Endometrium (tissue), 2 donors: ENCODE measurements around the gene IL24.

Source experiments
- FAIRE-seq: peaks from 2 replicates; lab custom pipeline; 2012; peaks lifted over from hg19 to GRCh38; lab: Jason Lieb, UNC
- donor health status: control.
- donor health status: control.

The IL24 gene

DNA sequence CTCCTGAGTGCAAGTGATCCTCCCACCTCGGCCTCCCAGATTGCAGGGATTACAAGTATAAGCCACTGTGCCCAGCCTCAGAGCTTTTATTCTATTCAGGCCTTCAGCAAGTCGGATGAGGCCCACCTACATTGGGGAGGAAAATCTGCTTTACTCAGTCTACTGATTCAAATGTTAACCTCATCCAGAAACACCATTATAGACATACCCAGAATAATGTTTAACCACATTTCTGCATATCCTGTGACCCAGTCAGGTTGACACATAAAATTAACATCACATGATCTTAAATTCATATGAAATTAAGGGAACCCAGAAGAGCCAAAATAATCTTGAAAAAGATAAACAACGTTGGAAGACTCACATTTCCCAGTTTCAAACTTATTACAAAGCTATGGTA is 16.9 kb upstream of the IL24 start:
- FAIRE-seq: no peak

GRCh38 chr1:206882555-206882954 is 14.7 kb upstream of the IL24 start:
- no peak for FAIRE-seq

GRCh38 chr1:206883160-206883559 is 14.1 kb upstream of the IL24 start:
- FAIRE-seq: no peak

DNA sequence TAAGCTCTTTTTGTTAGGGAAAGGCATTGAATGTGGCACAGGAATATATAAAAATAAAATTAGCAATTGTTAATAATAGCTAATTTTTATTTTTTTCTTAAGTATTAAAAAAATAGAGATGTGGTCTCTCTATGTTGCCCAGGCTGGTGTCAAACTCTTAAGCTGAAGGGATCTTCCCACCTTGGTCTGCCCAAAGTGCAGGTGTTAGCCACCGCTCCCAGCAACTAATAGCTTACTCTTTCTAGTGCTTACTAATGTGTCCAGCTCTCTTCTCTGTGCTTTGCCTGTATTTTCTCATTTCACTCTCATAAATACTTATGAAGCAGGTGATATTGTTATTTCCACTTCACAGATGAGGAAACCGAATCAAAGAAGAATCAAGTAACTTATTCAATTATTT is 13.4 kb upstream of the IL24 start:
- FAIRE-seq: no peak

GRCh38 chr1:206885341-206886060 is 11.7 kb upstream of the IL24 start:
- FAIRE-seq: no peak

- no peak for FAIRE-seq
These were observed 10.4 kb upstream of the IL24 start for GRCh38 chr1:206886831-206887230.

DNA sequence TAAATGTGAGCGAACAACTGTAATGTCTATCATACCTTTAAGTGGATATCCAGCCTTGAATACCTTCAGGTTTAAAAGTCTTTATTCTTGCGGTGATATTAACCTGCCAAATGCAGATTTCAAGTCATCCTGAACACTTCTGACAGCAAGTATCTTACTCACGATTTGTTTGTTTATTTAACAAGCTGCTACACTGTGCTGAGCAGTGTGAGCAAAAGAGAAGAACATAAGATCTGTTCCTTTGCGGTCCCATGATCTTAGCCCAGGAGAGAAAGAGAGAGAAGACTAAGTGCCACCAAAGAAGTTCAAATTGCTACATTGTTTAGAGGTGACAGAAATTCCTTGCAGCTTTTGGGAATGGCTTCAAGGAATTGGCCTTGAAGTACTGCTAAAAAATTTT is 9.5 kb upstream of the IL24 start:
- no peak for FAIRE-seq

DNA sequence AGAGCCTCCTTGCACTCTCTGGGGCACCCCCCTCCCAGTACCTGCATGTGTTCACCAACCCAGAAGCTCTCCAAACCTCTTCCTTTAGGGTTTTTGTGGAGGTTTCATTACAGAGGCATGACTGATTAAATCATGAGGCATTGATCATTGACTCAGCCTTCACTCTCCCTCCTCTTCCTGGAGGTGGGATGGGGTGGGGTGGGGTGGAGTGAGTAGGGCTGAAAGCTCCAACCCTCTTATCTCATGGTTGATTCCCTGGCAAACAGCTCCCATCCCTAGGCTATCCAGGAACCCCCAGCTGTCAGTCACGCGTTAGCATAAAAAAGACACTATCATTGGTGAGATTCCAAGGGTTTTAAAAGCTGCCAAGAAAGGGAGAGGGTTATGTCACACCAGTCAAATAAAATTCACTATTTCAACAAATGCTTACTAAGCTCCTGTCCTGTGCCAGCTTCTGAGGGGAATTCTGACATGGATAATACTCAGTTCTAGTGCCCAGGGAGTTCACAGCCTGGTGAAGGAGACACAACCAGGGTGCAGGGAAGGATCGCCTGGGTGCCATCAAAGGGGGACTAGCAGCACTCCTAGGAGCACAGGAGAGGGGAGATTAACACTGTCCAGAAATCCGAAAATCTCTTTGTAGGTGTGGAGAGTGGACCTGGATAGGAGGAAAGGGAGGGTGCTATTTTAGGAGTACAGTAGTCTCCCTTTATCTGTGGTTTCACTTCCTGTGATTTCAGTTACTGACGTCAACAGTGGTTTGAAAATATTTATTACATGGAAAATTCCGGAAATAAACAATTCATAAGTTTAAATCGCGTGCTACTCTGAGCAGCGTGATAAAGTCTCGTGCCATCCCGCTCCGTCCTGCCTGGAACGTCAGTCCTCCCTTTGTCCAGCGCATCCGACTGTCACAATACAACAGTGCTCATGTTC is 6.8 kb upstream of the IL24 start:
- no peak for FAIRE-seq

DNA sequence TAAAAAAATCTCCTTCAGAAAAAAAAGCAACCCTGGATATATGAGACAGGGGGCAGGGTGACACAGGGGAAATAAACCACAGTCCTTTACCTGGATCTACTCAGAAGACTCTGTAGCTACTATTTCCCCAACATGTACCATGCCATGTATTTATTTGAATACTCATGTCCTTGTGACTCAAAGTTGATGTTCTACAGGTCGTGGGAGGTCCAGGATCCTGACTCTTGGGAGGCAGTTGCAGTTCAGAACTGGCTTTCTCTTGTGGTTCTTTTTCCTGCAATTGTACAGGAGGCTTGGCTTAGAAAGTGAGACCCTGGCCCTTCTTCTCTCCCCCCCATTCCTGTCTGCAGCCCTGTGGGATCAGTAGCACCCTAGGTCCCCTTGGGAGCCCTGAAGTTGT is 5.8 kb upstream of the IL24 start:
- FAIRE-seq: no peak

- no peak for FAIRE-seq
These were observed 4.8 kb upstream of the IL24 start for GRCh38 chr1:206892351-206892984.

- no peak for FAIRE-seq
These were observed 3.9 kb upstream of the IL24 start for GRCh38 chr1:206893380-206893779.

DNA sequence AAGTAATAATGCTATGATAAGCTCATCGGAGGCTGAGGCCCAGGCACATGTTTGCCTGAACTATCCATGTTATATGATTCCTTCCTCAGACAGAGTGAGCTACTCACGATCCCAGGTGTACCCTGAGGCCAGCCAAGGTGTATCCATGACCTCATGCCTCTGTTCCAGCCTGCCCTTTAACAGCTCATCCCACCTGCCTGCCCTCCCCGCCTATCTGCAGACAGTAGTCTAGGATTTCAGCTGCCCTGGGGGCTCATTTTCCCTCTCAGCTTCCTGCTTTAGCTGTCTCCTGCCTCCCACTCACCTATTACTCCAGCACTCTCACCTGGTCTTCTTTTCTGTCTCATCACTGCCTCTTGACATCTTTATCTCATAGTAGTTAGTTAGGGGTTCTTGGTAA is 1.9 kb upstream of the IL24 start:
- FAIRE-seq: no peak

DNA sequence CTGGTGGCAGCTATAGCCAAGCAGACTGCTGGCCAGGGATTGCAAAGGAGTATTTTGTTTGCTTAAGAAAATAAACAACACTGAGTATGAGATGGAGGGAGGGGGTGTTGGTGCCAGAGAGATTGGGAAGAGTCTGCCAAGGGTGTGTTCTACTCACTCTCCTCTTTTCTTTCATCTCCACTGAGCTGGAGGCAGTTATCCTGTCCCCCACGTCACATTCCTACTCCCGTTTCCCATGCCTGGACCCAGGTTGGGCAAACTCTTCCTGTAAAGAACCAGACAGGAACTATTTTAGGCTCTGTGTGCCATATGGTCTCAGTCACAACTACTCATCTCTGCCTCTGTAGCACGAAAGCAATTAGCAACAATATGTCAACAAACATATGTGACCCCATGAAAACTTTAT is 1.4 kb upstream of the IL24 start:
- peak; percentile 23 for FAIRE-seq

DNA sequence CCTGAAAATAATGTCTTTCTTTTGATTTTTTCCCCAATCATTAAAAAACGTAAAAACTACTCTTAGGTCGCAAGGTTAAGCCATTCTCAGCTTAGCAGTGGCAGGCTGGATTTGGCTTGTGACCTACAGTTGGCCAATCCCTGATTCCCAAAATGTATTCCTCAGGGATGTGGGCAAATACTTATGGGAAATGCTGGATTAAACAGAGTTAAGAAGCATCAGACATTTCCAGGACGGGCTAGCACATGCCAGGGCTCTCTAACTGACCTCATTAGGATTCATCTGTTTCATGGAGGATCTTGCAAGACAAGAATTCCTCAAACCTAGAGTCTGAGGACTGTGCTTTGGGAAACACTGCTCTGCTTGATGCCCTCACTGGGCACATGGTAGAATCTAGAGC is 982 bp upstream of the IL24 start:
- no peak for FAIRE-seq

DNA sequence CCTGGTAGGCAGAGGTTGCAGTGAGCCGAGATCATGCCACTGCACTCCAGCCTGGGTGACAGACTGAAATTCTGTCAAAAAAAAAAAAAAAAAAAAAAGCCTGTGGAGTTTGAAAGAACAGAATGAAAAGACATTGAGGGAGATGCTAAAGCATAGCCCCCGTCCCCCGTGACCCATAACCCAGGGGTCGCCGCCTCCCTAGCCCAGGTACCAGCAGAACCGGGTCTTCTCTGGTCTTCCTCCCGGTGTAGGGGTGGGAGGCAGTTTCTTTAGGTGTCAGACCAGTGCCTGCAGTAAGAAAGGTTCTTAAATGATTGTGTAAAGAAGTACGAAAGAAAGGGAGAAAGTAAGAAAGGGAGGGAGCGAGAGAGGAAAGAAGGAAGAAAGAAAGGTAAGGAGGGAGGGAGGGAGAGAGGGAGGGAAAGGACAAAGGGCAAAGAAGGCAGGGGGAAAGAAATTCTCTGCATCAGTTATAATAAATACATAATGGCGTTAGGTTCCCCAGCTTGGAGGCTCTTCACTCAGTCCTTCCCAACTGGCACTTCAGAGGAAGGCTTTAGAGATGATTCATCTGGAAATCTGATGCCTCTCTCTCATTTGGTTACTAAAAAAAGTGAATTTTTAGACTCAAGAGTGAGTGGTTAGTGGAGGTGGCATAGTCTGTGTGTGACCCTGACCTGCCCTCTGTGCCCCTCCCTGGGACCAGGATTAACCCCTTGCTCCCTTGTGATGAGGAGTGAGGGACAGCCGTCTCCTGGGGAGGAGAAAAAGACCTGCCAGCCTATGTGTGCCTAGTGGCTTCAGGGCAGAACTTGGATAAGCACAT is 1.1 kb downstream of the IL24 start:
- no peak for FAIRE-seq

DNA sequence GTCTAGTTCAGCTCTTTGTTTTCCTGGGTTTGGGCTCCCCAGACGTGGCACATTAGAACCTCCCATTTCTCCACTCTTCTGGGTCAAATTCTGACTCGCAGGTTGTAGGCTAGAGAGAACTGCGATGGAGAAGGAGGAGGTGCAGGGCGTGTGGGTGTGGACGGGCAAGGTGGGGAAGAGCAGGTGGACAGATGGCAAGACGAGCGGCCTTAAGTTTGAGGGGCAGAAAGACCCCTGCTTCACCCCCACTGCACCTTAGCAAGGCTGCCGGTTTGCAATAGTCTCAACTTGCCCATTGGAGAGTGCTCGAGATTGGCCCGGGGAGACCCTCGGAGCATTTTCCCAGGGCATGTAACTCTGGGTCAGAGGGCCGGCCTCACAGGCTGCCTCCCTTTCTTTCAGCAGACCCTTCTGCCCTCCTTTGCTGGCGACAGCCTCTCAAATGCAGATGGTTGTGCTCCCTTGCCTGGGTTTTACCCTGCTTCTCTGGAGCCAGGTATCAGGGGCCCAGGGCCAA is 1.7 kb downstream of the IL24 start:
- FAIRE-seq: no peak

DNA sequence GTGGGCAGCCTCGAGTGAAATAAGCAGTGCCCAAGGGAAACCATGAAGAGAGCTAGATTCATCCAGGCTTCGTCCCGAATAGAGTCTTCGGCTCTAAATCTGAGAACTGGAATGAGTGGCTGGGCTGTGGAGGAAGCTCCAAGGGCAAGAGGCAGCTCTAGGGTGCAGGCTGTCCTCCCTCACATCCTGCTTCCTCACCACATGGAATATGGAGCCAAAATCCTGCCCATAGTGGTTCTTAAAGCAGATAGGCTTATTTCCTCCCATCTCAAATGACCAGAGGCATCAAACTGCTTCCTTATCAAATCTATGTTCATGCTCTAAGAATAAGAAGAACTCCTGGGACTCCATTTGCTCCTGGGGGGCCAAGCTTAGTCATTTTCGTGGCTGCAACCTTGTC is 2.5 kb downstream of the IL24 start:
- FAIRE-seq: no peak

DNA sequence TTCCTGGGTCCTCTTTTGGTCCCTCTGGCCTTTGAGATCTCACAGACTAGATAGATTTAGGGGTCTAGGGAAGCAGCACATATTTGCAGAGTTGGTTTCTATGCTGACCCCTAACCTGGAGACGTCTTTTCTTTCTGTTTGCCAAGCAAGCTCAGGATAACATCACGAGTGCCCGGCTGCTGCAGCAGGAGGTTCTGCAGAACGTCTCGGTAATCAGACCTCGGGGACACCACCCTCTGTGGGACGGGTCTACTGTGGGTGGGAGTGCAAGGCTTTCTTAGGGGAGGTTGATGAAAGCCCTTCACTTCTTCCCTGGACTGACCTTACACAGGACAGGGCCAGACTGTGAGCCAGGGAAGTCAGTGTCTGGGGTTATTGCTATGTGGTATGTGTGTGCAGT is 2.9 kb downstream of the IL24 start:
- no peak for FAIRE-seq

- FAIRE-seq: no peak
These were observed 4.7 kb downstream of the IL24 start for GRCh38 chr1:206901944-206902343.

GRCh38 chr1:206902702-206903101 is 5.5 kb downstream of the IL24 start:
- no peak for FAIRE-seq

GRCh38 chr1:206903687-206904086 is 6.4 kb downstream of the IL24 start:
- no peak for FAIRE-seq
